Posterior cingulate gyrus (tissue), 11 donors: ENCODE measurements around the gene SLC35F1.

Experiments used
- DNase-seq, 10 donors: peaks; one replicate each; pipeline versions ENCODE4 v3.0.0 to v3.0.0-alpha.2; 2020 to 2021; ENCODE audit warnings: mixed read lengths in 3 of 10
- intact Hi-C: fragments of 100-400 bp; cut with DNase I; formaldehyde crosslinking; loops from one replicate; pipeline ENCODE4 v1.15.1; 2023

The SLC35F1 gene

DNA sequence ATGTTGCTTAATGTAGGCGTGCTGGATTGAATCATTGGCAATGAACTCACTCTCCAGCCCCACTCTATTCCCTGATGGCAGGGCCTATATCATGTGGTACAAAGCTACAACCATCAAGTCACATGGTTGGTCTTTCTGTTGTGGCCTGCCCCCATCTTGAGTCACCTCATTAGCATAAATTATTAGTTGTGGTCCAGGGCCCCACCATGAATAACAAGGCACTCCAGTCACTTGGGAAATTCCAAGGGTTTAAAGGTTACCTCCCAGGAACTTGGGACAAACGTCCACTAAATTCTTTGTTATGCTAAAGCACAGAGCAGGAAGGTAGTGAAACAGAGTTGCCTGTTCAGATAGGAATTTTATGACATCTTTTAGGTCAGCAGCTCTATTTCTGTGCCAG, 193.7 kb downstream of the SLC35F1 start:
- DNase-seq: no peak
- intact Hi-C loops: no loop called here

DNA sequence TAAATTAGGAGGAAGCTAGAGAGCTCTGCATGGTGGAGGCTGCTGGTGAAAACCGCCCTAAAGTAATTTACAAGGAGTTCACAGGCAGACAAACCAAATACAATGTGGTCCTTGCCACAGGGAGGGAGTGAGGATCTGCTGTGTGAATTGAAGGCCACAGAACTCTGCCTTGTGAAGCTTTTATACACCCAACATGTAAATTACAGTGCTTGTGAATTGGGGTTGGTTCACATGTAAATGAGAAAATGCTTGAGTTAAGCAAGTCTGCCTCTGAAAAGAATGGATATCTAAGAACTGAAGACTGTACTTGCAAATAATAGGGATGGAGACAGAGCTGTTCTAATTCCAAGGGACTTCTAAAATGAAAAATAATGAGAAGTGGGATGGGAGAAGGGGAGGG, 194.2 kb downstream of the SLC35F1 start:
- intact Hi-C loops: no loop called here
- DNase-seq: no peak

DNA sequence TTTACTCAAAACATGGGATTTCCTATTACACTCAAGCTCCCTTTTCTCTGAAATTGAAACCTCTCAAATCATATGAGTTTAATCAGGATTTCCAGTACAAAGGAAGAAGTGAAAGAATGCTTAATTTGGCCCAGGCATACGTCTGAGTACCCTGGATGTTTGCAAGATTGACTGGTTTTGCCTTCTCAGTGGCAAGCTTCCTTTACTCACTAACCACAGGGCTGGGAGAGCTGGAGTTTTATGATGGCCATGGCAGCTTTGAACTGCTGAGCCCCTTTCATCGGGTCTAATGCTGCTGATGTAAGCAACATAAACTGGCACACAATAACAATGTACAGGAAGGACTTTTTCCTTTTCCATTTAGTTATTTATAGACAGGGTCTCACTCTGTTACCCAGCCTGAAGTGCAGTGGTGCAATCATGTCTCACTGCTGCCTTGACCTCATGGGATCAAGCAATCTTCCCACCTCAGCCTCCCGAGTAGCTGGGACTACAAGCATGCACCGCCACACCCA, 194.8 kb downstream of the SLC35F1 start:
- intact Hi-C loops: no loop called here
- no peak for DNase-seq

DNA sequence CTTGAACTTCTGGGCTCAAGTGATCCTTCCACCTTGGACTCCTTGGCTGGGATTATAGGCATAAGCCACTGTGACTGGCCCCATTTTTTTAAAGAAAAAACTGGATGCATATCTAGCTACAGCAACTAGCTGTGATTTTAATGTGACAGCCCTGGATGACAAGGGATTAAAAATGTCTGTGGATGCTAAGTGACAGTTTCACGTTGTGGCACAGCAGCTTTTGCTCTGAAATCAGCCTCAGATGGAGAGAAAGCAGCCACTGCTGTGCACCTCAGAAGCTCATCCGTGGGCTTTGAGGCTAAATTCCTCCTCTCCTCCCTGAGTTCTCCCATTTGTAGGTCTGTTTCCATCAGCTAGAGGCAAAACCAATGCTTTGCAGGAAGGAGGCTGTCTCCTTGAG, 195.3 kb downstream of the SLC35F1 start:
- intact Hi-C loops: no loop called here
- no peak for DNase-seq

DNA sequence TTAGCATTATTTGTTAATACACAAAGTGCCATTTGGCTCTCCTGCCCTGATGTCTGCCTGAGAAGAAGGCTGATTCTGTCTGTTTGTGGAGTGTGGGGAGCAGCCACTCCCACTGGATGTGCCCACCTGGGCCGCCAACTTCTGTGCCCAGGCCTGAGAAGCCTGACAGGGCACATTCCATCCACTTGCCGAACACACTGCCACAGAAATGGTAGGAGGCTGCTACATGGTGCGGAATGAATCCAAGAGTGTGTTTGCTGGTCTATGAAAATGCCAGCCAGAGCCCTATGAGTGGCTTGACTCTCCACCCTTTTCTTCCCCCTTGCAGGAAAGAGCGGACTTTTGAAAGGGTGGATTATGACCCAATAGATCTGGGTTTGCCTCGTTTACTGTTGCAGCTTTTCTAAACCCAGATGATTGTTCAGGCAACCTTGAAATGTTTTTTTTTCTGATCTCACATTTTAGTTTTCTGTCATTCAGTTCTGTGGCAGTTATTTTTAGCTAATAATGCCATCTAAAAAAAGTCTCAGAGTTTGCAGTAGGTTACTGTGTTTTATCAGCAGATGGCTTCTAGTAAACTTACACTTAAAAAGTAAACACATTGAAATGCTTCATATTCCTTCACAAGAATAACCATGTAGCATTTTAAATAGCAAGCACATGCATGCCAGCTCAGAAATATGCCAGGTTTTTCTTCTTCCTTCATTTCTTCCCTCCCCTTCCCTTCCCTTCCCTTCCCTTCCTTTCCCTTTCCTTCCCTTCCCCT, 196.5 kb downstream of the SLC35F1 start:
- peak in 1 of 10 donors; percentile 39 for DNase-seq
- intact Hi-C loops: no loop called here

DNA sequence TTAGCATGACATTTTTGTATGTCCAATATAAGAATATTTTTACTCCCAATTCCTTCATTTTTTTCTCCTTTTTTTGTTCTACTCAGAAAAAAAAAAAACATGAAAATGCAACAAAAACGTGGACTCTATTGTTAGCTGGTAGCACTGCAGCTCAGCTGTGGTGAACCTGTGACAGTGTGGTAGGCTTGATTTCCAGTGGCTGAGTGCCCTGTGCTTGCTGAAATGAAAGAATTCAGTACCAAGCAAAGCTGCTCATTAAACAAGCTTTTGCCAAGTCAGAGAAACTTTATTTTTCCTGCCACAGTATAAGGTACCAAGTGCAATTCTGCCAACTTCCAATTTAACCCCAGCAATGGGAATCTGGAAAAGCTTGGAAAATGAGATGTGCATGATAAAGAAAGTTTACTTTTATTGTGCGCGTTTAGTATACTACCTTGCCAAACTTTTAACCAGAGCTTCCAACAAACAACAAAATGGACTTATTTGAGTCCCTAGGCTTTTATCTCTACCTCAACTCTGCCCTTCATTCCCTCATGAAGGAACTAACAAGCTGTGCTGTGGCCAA, 215.2 kb downstream of the SLC35F1 start:
- DNase-seq: peak in 1 of 10 donors; percentile 10
- intact Hi-C loops: no loop called here

DNA sequence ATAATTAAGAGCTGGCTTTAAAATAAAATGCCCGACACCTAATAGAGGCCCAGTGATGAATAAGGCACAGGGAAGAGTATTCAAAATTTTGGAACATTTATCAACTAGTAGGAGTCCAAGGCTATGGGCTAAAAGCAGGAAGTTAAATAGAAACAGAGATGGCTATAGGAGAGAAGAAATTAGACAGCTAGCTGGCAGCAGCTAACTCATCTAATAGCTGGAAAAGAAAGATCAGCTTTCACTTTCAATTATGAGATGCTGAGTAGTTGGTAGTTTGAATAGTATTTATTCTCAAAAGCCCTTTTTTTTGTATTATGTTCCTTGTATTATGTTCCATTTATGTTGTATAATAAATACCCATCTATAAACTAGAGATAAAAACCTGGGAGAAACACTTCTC, 215.7 kb downstream of the SLC35F1 start:
- no peak for DNase-seq
- intact Hi-C loops: no loop called here

DNA sequence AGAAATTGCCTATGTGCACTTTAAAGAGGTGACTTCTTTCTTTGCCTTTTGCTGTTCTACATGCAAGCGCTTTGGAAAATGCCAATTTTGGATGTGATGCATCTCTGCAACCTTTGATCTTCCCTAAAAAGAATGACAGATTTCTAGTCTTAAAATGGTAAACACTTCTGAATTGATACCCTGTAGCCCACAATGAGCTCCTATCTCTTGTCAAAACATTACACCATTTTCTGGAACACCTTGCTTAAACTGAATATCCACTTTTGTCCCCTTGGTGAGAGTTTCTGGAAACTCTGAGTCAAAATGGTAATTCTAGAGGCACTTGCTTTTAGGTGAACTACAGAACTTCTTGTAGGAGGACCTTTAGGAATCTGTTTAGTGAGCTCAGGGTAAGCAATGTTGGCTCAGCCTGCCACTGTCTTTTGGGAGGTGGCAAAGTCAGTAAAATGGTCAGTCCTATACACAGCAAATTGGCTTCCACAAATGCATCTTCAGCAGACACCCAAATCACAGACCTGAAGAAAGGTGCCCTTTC, 216.5 kb downstream of the SLC35F1 start:
- no peak for DNase-seq

DNA sequence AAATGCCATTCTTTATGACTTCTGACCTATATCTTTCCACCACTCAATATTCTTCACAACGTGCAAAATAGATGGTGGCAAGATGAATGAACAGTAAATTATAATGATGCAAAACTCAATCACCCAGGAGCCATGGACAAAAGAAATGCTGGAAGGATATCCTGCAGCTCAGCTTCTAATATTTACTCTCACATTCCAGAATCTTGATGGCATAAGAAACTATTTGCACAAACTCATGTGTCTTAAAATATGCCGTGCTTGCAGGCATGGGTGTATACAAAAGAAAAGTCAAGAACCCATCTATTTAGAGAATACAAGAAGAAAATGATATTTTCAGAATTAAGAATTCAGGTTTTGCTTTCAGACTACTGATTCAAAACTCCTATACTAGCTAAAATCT, 217.8 kb downstream of the SLC35F1 start:
- DNase-seq: no peak
- intact Hi-C loops: no loop called here

More for the DNA sequence above, 216.5 kb downstream of the SLC35F1 start:
- intact Hi-C loops: no loop called here

DNA sequence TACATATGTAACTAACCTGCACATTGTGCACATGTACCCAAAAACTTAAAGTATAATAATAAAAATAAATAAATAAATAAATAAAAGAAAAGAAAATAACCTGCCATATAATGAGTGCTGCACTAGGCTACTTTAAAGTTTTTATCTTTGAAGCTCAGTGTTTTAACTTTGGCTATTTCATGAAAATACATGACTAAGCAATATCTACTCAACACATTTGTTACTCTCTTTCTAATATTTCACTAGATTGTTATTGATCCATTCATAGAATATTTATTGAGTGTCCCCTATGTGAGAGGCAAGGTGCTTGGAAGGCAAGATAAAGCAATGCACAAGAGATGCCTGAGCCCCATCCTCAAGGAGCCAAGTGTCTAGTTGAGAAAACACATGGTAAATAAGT, 221.7 kb downstream of the SLC35F1 start:
- intact Hi-C loops: no loop called here
- no peak for DNase-seq

DNA sequence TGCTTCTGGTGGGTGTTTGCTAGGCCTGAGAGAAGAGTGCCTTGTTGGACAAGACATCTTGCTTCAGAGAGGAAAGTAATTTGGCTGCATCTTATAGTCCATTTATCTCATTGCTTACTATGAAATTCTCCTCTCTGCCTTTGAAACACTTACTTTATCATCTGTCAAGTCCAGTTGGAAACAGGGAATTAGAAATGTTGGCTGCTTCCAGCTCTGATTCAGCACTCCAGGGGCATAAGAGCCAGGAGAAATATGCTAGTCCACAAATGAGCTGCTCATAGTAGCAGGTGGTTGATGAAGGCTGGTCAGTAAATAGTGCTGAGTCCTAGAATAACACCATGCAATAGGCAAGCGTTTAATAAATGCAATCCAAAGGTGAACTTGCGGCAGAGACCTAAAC, 227.1 kb downstream of the SLC35F1 start:
- no peak for DNase-seq
- intact Hi-C loops: no loop called here

DNA sequence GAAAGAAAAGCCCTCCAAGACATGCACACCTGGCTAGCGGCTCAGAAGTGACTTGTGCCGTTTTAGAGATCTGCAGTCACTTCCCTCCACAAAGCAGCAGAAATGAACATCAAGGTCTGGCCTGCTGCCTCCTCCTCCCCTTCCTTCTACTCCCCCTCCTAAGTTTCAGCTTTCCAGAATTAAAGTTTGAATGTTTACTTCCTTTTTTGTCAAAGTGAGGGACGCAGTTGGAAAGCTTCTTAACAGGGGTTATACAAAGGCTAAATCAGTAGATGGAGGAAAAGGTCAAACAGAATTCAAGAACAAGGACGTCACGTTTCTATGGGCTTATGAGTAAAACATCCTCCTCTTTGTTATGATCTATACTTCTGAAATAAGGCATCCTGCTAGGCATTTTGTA, 227.7 kb downstream of the SLC35F1 start:
- intact Hi-C loops: no loop called here
- no peak for DNase-seq

DNA sequence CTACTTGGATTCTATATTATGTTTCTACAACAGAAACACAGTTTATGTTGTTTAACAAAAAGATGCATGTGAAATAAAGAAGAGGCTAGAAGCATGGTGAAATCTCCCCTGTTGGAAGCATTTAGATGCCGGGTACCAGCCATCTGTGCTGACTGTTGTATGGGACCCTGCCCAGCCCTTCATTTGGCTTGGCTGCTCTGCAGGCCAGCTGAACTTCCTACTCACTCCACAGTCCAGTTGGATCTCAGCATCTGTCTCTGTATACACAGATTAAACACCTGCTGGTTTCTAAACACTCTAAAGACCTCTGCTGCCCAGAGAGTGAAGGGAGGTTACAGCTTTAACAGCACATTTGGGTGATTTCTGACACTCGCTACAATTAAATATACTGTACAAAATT, 228.3 kb downstream of the SLC35F1 start:
- DNase-seq: no peak
- intact Hi-C loops: no loop called here

DNA sequence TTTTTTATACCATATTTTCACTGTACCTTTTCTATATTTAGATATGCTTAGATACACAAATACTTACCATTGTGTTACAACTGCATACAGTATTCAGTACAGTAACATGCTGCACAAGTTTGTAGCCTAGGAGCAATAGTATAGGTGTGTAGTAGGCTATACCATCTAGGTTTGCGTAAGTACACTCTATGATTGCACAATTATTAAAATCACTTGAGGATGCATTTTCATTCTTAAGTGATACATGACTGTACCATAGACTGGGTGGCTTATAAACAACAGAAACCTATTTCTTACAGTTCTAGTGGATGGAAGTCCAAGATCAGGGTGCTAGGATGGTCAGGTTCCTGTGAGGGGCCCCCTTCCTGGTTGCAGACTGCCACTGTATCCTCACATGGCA, 234.1 kb downstream of the SLC35F1 start:
- no peak for DNase-seq
- intact Hi-C loops: no loop called here

DNA sequence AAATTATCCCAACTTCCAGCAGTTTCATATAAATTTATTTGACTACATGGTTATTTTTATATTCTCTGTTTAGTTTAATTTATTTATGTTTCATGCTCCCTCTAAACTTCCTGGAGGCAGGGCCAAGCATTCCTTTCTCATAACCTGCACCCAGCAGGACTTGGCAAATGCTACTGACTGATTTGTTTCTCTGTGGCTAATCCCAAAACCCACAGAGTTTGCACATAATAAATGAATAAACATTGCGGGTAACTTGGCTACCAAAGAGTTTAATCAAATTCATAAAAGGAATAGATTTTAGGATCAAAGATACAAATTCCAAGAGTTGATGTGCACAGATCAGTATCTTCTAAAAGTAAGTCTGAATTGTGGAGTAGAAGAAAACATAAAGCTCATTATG, 239.5 kb downstream of the SLC35F1 start:
- DNase-seq: no peak
- intact Hi-C loops: no loop called here

DNA sequence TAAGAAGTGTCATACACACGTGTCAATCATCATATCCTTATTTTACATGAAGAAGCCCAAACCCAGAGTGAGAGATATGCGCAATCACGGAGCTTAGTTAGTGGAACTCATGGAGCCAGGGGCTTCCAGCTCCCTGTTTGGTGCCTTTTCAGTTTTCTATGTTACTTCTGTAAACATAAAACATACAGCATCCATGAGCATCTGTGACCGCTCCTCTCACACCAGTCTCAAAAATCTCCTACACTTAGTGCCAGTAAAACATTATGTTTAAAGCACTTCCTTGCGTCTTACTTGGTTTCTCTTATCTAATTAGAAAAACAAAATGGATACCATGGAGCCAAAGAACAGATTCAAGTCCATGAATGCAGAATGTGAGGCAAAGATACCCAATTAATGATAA, 240.4 kb downstream of the SLC35F1 start:
- DNase-seq: no peak
- intact Hi-C loops: no loop called here

DNA sequence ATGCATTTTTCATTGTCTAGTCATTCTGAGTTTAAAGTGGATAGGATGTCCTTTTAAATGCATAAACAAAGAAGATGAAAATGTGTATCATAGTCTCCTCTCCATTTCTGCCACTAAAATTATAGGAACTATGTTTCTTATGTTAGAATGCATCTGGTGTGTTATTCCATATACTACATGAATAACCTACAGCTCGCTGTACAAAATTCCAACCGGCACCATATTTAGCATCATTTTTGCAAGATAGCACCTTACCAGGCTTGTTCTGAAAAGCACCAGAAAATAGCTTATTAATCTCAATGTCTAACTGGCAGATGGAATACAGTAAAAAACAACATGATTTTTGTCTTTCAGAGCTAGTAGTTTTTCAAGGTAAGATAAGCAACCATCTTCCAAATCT, 241.5 kb downstream of the SLC35F1 start:
- no peak for DNase-seq
- intact Hi-C loops: no loop called here

DNA sequence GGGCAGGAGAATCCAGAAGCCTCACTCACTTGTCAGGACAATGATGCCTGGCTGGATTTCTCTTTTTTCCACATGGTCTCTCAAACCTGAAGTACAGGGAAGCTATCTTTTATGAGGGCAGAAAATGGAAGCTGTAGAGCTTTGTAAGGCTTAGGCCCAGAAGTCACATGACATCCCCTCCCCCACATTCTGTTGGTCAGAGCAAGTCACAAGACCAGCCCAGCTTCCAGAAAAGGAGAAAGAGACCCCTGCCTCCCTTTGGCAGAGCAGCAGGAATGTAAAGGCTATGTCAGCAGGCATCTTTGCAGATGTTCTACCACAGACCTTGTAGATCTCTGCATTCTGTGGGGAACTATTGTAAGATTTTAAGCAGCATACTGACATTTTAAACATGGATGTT, 245.5 kb downstream of the SLC35F1 start:
- no peak for DNase-seq
- intact Hi-C loops: no loop called here

DNA sequence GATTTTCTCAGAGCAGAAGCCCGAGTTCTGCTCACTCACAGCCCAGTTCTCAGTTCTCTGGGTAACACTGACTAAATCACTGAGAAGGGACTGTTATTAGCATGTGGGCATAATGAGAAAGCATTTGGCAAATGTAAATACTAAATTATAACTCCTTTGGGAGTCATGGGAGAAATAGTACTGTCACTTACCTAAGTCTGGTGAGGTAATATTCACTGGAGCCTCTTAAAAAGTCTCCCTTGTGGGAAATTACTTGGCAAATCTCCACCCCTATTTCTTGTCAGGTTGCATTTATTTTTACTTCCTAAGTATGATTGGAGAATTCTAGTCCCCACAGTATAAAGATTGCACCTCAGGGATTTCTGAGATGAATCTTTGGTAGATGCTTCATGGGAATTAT, 254.3 kb downstream of the SLC35F1 start:
- no peak for DNase-seq
- intact Hi-C loops: no loop called here

DNA sequence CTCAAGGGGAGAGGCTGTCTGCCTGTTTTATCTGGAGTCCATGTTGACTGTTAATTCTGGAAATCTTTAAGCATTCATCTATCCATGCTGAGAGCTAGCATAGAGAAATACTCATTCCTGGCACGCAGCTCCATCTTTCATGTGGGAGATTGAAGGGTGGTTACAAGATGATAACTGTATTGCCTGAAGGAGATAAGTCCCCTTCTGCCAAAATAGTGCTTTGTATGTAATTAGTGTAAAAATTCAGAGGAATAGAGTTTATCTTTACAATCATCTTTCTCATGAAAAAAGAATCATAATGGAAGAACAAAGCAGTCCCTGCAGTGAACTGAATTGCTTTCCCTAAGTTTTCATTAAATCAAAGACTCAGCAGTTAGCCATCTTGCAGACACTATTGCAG, 256.5 kb downstream of the SLC35F1 start:
- no peak for DNase-seq
- intact Hi-C loops: no loop called here

DNA sequence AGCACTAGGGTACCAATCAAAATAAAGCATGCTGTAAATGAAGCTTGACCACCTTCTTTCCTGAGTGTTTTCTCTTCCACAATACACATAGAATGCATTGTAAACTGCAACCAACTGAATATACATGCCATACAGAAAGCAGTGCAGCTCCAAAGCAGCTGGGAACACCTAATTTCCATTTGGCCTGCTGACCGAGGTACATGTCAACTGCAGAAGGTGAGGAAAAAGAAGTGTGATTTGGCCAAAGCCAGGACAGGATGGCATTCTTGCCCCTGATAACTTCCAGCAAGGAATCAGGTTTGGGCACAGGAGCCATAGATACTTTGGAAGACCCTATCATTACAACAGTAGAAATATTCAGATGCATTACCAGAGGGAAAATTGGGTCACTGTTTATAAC, 258.4 kb downstream of the SLC35F1 start:
- DNase-seq: no peak
- intact Hi-C loops: no loop called here

DNA sequence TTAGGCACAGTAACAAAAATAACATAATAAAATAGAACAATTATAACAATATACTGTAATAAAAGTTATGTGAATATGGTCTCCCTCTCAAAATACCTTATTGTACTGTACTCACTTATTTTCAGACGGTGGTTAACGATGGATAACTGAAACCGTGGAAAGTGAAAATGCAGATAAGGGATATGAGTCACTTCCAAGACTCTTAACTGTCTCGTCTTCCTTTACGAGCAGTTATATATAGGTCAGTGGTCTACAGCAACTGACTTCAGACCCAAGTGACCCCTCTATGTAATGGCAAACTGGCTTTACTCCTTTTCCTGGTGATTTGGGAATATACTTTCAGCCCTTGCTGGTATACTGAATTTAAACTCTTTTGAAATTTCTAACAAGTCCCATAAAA, 261.4 kb downstream of the SLC35F1 start:
- intact Hi-C loops: no loop called here

More for the DNA sequence above, 261.4 kb downstream of the SLC35F1 start:
- no peak for DNase-seq
